GM19463 (cell line): ENCODE results near the gene ECSCR.
"Not testable (repeated sequence)": the region's sequence is repeated elsewhere in the genome, so short reads cannot be mapped to it uniquely, and the experiment has no call there.

Experiments
- ATAC-seq: cut with Tn5 transposase; IDR thresholded peaks from one replicate; pipeline ENCODE4 v1.9.1; 2021; ENCODE audit warnings: mild to moderate bottlenecking, moderate library complexity; ENCODE audit not compliant: unreplicated experiment

ECSCR gene

DNA sequence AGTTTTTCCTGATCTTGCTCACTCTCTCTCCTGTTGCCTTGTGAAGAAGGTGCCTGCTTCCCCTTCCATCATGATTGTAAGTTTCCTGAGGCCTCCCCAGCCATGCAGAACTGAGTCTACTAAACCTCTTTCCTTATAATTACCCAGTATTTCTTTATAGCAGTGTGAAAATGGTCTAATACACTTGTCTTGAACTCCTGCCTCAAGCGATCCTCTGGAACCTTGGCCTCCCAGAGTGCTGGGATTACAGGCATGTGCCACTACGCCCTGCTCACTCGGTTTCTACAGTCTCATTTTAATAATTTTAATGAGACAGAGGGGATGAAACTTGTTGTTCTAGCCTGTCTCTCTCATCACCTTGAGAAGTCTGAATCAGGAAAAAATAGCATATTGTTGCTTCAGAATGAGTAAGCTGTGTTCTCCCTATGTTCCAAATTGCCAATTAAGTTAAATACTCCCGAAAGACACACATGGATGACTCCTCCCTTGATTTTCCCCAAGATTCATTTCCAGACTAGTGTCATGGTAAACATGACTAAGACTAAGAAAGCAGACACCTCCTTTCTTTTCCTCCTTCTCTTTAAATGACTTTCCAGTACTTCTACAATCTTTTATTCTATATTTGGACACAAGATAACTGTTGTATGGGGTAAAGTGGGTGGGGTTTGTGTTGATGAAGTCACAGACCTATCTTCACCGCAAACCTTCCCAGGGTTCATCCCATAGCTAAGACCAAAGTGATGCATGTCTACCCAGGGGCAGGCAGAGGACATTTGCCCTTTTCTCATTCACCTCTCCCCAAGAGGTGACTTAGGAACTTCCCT lies 15.4 kb downstream of the ECSCR start:
- ATAC-seq = peak; percentile 70

DNA sequence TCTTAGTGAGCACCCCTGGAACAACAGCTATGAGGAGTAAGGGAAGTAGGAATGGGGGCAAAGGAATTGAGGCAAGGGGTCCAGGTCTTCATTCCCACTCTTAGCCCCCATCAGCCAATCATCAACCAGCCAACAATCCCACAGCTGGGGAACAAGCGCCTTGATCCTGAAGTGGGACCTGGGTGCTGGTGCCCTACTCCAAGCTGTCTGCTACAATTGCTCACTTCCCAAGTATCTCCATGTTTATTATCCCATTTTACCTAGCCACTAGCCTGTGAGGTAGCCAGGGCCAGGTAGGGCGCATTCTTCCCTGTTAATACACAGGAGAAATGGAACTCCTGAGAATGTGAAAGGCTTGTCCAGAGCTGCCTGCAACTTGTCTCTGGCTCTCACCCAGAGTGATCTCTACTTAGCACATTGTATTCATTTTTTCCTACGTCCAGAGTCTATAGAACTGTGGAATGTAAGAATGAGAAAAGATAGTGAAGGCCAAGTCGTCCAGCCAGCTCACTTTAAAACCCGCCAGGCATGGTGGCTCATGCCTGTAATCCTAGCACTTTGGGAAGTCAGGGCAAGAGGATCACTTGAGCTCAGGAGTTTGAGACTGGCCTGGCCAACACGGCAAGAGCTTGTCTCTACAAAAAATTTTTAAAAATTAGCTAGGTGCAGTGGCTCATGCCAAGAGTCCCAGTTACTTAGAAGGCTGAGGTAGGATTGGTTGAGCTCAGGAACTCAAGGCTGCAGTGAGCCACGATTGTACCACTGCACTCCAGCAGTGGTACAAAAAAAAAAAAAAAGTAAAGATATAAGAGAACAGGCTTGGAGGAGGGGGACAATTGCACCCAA lies 17.0 kb downstream of the ECSCR start:
- no peak for ATAC-seq

- no peak for ATAC-seq
These were observed 18.6 kb downstream of the ECSCR start for GRCh38 chr5:139443831-139444453.

DNA sequence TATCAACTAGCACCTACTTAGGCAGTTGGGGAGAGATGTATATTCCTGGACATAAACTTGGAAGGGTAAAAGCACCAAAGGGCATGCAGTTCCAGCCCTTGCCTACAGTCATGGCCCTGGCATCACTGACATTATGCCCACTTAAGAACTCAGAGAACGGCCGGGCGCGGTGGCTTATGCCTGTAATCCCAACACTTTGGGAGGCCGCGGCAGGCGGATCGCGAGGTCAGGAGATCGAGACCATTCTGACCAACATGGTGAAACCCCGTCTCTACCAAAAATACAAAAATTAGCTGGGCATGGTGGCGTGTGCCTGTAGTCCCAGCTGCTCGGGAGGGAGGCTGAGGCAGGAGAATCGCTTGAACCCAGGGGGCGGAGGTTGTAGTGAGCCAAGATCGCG lies 22.1 kb downstream of the ECSCR start:
- ATAC-seq = not testable (repeated sequence)

DNA sequence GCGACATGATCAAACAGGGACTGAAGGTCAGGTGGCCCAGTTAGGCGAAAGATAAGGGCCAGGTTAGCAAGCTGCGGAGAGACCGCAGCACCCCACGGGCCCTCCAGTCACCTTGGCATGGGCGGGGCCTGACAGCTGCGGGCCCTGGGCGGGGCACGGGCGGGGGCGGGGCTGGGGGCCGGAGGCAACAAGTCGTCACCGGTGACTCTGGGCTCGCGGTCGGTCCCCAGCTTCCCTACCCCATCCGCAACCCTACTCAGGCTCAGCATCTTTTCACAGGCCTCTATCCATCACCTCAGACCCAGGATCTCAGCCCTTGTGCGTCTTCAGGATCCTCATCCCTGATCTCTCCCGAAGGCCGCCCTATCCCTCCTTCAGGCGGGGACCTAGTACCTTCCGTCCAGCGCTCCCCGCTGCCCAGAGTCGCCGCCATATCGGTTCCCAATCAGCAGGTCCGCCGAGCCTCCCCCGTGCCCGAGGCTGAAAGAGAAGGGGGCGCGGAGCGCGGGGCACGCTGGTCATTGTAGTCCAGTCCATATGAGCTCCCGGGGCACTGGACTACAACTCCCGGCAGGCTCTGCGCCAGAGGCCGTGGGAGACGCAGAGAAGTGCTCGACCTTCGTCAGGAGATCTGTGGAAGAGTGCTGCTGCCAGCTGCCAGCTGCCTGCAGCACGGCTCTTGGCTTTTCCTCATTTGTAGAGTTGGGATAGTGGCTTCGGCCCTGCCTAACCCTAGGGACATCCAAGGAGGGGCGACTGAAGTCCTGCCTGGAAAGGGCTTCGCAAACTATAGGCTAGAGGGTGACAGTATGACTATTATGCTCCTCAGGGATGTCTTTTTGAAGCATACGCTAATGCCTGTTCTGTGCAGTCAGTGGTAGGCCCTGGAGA lies 23.3 kb downstream of the ECSCR start, which contains the start of gene DNAJC18:
TSS of gene DNAJC18 (minus strand) at position 513 of the 891 bp plus-strand sequence. CDS start at position 433, 80 bp downstream.
- ATAC-seq = peak; percentile 79

GRCh38 chr5:139438707-139439012 lies 23.9 kb downstream of the ECSCR start:
- no peak for ATAC-seq

- no peak for ATAC-seq
These were observed 26.9 kb downstream of the ECSCR start for GRCh38 chr5:139435676-139436075.

GRCh38 chr5:139431706-139432105 lies 30.8 kb downstream of the ECSCR start:
- no peak for ATAC-seq

DNA sequence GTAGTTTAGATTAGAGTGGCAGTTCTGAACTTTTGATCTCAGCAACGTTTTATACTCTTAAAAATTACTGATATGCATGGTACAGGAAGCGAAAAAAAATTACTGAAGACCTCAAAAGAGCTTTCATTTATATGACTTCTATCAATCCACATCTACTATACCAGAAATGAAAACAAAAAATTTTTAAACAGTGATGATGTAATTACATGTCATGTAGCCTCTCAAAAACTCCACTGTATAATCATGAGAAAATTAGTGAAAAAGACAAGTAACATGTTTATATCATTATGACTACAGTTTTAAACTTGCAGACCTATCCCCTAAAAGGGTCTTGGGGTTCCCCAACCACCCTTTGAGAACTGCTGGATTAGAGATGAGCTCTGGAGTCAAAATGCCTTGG lies 32.5 kb downstream of the ECSCR start:
- ATAC-seq = no peak

GRCh38 chr5:139426203-139426885 lies 36.2 kb downstream of the ECSCR start:
- no peak for ATAC-seq

GRCh38 chr5:139425497-139425896 lies 37.0 kb downstream of the ECSCR start:
- ATAC-seq = no peak

DNA sequence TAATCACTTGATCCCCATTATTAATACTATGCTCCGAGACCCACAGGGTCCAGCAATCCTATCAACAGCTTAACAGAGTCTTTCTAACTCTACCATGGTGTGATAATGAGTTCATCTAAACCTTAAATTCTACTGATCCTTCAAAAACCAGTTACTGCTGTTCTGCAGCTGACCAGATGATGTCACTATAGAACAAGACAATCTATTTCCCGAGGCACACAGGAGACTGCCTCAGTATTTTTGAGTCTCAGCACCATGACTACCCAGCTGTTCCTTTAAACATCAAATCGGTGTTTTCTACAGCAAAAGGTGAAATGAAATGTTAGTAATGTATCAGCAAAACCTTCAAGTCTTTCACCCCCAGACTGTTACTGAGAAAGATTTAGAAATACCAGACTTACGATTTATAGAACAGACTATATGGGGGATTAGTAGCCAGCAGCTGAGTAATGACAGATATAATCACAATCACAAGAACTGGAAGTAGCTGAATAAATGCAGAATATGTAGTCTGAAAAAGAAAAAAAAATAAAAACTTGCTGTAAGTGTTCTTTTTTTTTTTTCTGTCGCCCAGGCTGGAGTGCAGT lies 40.1 kb downstream of the ECSCR start:
- no peak for ATAC-seq

GRCh38 chr5:139419226-139420192 lies 43.0 kb downstream of the ECSCR start:
- ATAC-seq = no peak

DNA sequence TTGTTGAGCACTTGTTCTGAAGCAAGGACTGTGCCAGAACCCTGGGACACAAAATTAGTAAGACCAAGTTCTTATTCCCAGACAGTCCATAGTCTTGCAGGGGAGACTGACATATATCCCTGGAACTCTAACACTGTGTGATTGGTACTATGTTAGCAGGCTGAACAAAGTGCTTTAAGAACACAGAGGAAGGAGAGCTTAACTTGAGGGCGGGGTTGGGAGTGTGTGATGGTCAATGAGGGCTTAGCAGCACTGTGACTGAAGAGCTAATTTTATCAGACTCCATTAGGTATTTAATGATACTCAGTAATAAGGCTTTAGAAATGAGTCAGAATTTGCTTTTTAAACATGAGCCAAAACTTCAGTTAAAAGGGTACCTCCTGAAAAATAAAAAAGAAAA lies 43.8 kb downstream of the ECSCR start:
- ATAC-seq = no peak

DNA sequence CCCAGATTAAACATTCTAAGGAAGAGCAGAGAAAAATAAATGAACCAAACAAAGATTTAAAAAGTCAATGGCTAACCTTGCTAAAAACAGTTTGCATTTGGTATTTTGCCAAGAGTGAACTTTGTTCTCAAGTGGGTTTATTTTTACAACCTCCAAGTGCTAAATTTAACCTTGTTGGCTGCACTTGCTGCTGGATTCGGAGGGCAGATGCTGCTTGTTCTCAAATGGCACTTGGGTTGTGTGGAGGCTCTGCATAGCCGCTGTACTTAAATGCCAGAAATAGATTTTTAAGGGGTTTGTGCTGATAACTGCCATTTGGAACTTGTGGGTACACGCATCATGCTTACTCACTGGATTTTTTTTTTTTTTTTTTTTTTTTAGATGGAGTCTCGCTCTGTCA lies 45.3 kb downstream of the ECSCR start:
- ATAC-seq = no peak

DNA sequence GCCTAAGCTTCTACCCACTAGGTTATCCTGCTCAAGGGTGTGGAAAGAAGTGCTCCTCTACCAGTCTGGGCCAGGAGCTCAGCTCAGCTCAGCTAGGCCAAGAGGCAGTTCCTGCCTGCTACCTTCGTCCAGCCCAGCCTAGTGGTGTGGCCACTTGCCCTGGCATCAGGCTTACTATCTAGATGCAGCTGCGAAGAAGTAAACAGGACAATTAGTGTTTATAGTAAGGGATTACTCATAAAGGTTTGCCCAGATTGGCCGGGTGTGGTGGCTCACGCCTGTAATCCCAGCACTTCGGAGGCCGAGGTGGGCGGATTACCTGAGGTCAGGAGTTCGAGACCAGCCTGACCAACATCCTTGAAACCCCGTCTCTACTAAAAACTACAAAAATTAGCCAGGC lies 45.9 kb downstream of the ECSCR start:
- no peak for ATAC-seq

DNA sequence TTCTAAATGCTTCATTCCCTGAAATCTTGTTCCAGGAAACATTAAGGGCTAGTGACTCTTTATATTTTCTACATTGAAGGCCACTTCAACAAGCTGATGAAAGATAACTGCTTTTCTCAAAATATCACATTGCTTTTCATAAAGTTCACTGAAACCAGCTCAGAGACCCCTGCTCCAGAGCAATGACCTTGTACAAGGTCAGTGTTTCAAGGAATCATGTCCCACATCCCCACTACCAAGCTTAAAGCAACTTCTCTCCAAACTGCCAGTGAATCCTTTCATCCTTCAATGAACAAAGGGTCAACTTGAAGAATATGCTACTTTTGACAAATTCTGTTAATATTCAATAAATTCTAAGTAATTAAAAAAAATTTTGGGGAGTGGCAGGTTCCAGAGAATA lies 46.7 kb downstream of the ECSCR start:
- ATAC-seq = no peak

DNA sequence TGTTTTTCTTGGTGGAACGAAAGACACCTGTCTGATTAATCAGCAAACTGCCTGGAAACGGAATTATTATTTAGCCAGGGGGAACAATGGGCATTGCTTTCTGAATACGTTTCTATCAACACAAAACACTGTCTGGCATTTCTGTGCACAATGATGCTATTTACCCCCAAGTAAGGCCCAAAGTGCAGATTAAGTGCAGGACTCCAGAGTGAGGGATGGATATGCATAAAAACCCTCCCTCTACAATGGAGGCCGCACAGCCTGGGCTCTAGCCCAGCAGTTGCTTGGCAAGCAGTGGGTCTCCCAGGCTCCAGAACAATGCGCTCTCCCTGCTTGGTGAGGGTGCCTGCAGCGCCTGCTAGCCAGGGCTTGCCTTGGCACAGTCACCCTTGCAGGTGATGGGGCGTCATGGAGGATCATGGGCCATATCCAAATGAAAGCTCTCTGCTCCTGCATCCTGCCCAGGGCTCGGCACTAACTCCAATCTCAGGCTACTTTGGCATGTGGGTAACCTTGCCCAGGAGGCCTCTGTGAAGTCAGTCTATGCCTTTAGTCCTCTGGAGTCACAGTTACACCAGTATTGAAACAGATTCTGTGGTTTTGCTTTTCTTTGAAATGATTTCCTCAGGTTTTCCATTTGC lies 47.2 kb downstream of the ECSCR start:
- ATAC-seq = no peak
